HAP-1 (cell line): ENCODE data around the gene ABCA9.

Source experiments
- DNase-seq, 2 experiments: peaks; one replicate each; pipeline ENCODE4 v3.0.0-alpha.2; 2016 to 2020; ENCODE audit warnings: low spot score in 2 of 2
- H3K27me3 ChIP-seq: fragments of 250-450 bp; sonication (Bioruptor Pico); 2 replicates; pipeline ENCODE4 v1.5.1; 2020; ENCODE audit warnings: low read depth, mild to moderate bottlenecking, moderate library complexity
- H3K36me3 ChIP-seq: fragments of 250-450 bp; sonication (Bioruptor Pico); replicated peaks from 2 replicates; pipeline ENCODE4 v1.5.1; 2020; ENCODE audit warnings: mild to moderate bottlenecking
- H3K4me1 ChIP-seq: fragments of 250-450 bp; sonication (Bioruptor Pico); 2 replicates; pipeline ENCODE4 v1.5.1; 2020; ENCODE audit warnings: mild to moderate bottlenecking
- H3K4me3 ChIP-seq: fragments of 250-450 bp; sonication (Bioruptor Pico); 2 replicates; pipeline ENCODE4 v1.5.1; 2020; ENCODE audit warnings: mild to moderate bottlenecking, moderate library complexity
- H3K9me3 ChIP-seq: fragments of 250-450 bp; sonication (Bioruptor Pico); 2 replicates; pipeline ENCODE4 v1.5.1; 2020; ENCODE audit warnings: mild to moderate bottlenecking, moderate library complexity
- in situ Hi-C: fragments of 300-500 bp; cut with MboI; formaldehyde crosslinking; loops from 3 replicates; pipeline ENCODE4 v1.14.3; 2020; ENCODE audit warnings: low sequenced_read_pairs, inconsistent platforms, mixed read lengths

ABCA9 gene

GRCh38 chr17:69061721-69062556 lies 1.2 kb upstream of the ABCA9 start:
- in situ Hi-C loops: no loop called here
- Histone ChIP-seq H3K27me3 (no peaks in the 10 kb centered on the region), H3K4me3 (no peak overlapping the region), H3K36me3 (no peaks in the 10 kb centered on the region), H3K9me3 (no peaks in the 10 kb centered on the region), H3K4me1 (no peaks in the 10 kb centered on the region)
- no peak for DNase-seq

GRCh38 chr17:69059458-69060175 lies 1.1 kb downstream of the ABCA9 start:
- no peaks in the 10 kb centered on the region for H3K27me3 ChIP-seq
- in situ Hi-C loops: no loop called here

GRCh38 chr17:69058165-69058564 lies 2.6 kb downstream of the ABCA9 start:
- no peak for DNase-seq
- H3K27me3 ChIP-seq: no peaks in the 10 kb centered on the region

More at GRCh38 chr17:69059458-69060175, 1.1 kb downstream of the ABCA9 start:
- H3K4me1 ChIP-seq: no peaks in the 10 kb centered on the region
- H3K4me3 ChIP-seq: no peak overlapping the region
- no peaks in the 10 kb centered on the region for H3K36me3 ChIP-seq
- no peak for DNase-seq
- no peaks in the 10 kb centered on the region for H3K9me3 ChIP-seq

GRCh38 chr17:69057280-69057679 lies 3.4 kb downstream of the ABCA9 start:
- Histone ChIP-seq H3K4me1 (no peaks in the 10 kb centered on the region), H3K36me3 (no peaks in the 10 kb centered on the region), H3K27me3 (no peaks in the 10 kb centered on the region), H3K4me3 (no peak overlapping the region), H3K9me3 (no peaks in the 10 kb centered on the region)
- DNase-seq: no peak
- in situ Hi-C loops: no loop called here

More at GRCh38 chr17:69058165-69058564, 2.6 kb downstream of the ABCA9 start:
- Histone ChIP-seq H3K4me3 (no peak overlapping the region), H3K4me1 (no peaks in the 10 kb centered on the region), H3K36me3 (no peaks in the 10 kb centered on the region), H3K9me3 (no peaks in the 10 kb centered on the region)
- in situ Hi-C loops: no loop called here

- DNase-seq: no peak
- Histone ChIP-seq H3K36me3 (no peaks in the 10 kb centered on the region), H3K4me3 (no peak overlapping the region), H3K27me3 (no peaks in the 10 kb centered on the region), H3K4me1 (no peaks in the 10 kb centered on the region), H3K9me3 (no peaks in the 10 kb centered on the region)
- in situ Hi-C loops: no loop called here
Measured at GRCh38 chr17:69056179-69056823, 4.4 kb downstream of the ABCA9 start.

GRCh38 chr17:69055334-69055733 lies 5.4 kb downstream of the ABCA9 start:
- Histone ChIP-seq H3K4me3 (no peak overlapping the region), H3K9me3 (no peaks in the 10 kb centered on the region), H3K27me3 (no peaks in the 10 kb centered on the region), H3K4me1 (no peaks in the 10 kb centered on the region), H3K36me3 (no peaks in the 10 kb centered on the region)
- no peak for DNase-seq
- in situ Hi-C loops: no loop called here

- Histone ChIP-seq H3K36me3 (no peaks in the 10 kb centered on the region), H3K4me3 (no peak overlapping the region), H3K9me3 (no peaks in the 10 kb centered on the region), H3K27me3 (no peaks in the 10 kb centered on the region), H3K4me1 (no peaks in the 10 kb centered on the region)
- DNase-seq: no peak
- in situ Hi-C loops: no loop called here
Measured at GRCh38 chr17:69050999-69051775, 9.5 kb downstream of the ABCA9 start.

- no peaks in the 10 kb centered on the region for H3K36me3 ChIP-seq
- no peaks in the 10 kb centered on the region for H3K27me3 ChIP-seq
- no peak for DNase-seq
- H3K9me3 ChIP-seq: no peaks in the 10 kb centered on the region
- H3K4me3 ChIP-seq: no peak overlapping the region
- H3K4me1 ChIP-seq: no peaks in the 10 kb centered on the region
- in situ Hi-C loops: no loop called here
Measured at GRCh38 chr17:69048634-69049033, 12.1 kb downstream of the ABCA9 start.

GRCh38 chr17:69047368-69048263 lies 13.1 kb downstream of the ABCA9 start:
- Histone ChIP-seq H3K4me3 (no peak overlapping the region), H3K9me3 (no peaks in the 10 kb centered on the region), H3K4me1 (no peaks in the 10 kb centered on the region), H3K36me3 (no peaks in the 10 kb centered on the region), H3K27me3 (no peaks in the 10 kb centered on the region)
- in situ Hi-C loops: no loop called here
- DNase-seq: no peak

- in situ Hi-C loops: no loop called here
- Histone ChIP-seq H3K4me1 (no peaks in the 10 kb centered on the region), H3K27me3 (no peaks in the 10 kb centered on the region), H3K9me3 (no peaks in the 10 kb centered on the region), H3K36me3 (no peaks in the 10 kb centered on the region), H3K4me3 (no peak overlapping the region)
- no peak for DNase-seq
Measured at GRCh38 chr17:69046121-69046807, 14.5 kb downstream of the ABCA9 start.

- Histone ChIP-seq H3K4me1 (no peaks in the 10 kb centered on the region), H3K4me3 (no peak overlapping the region), H3K27me3 (no peaks in the 10 kb centered on the region), H3K36me3 (no peaks in the 10 kb centered on the region), H3K9me3 (no peaks in the 10 kb centered on the region)
- no peak for DNase-seq
- in situ Hi-C loops: no loop called here
Measured at GRCh38 chr17:69045646-69046045, 15.1 kb downstream of the ABCA9 start.

- no peaks in the 10 kb centered on the region for H3K27me3 ChIP-seq
- DNase-seq: no peak
- H3K4me3 ChIP-seq: no peak overlapping the region
- H3K36me3 ChIP-seq: no peaks in the 10 kb centered on the region
- H3K4me1 ChIP-seq: no peaks in the 10 kb centered on the region
- H3K9me3 ChIP-seq: no peaks in the 10 kb centered on the region
- in situ Hi-C loops: no loop called here
Measured at GRCh38 chr17:69044371-69044770, 16.4 kb downstream of the ABCA9 start.
